Ovary (tissue), 9 donors: ENCODE data around the gene MYLIP. TPM values are rescaled to one million over a fixed set of nuclear protein-coding genes. Genes with fewer than 3 reads are reported as not detected.

Source experiments
- DNase-seq, 5 donors: peaks; one replicate each; pipeline ENCODE4 v3.0.0-alpha.2; 2019 to 2020
- H3K27ac ChIP-seq, 2 donors: fragments of 200-600 bp; one replicate each; pipeline versions ENCODE4 v1.5.1 to v1.8.0; 2019 to 2022
- H3K27me3 ChIP-seq: fragments of 200-600 bp; one replicate; pipeline ENCODE4 v1.8.0; 2022
- H3K36me3 ChIP-seq: fragments of 200-600 bp; sonication (generic); one replicate; pipeline ENCODE4 v1.5.1; 2019
- H3K4me1 ChIP-seq: one replicate; pipeline ENCODE4 v1.8.1; 2013; ENCODE audit warnings: mild to moderate bottlenecking, moderate library complexity; ENCODE audit not compliant: insufficient read depth
- H3K4me3 ChIP-seq: fragments of 200-600 bp; sonication (generic); one replicate; pipeline ENCODE4 v1.5.1; 2017
- H3K9me3 ChIP-seq, 2 donors: fragments of 200-600 bp in 1 of 2; sonication (generic) in 1 of 2; one replicate each; pipeline versions ENCODE4 v1.5.1 to v1.8.1; 2013 to 2019; ENCODE audit warnings: mild to moderate bottlenecking in 1 of 2, moderate library complexity in 1 of 2
- EP300 ChIP-seq: sonication (generic); formaldehyde crosslinking; IDR thresholded peaks from one replicate; pipeline ENCODE4 v1.6.1; 2017; ENCODE audit warnings: antibody characterized with exemption
- POLR2A ChIP-seq: fragments of 450-650 bp; IDR thresholded peaks from one replicate; pipeline ENCODE4 v1.6.1; 2017; ENCODE audit warnings: antibody characterized with exemption, mild to moderate bottlenecking, moderate library complexity
- WGBS, 3 donors: extraction: QIAGEN DNeasy Blood & Tissue Kit in 1 of 3; methylation state at CpG; one replicate each; pipeline versions ENCODE4 v1.1.5 to v1.1.7; 2013 to 2017; 5-methylcytosine and 5-hydroxymethylcytosine counted together
- intact Hi-C, 4 donors: fragments of 100-400 bp; cut with DNase I; formaldehyde crosslinking; loops; one replicate each; pipeline versions ENCODE4 v1.11.0 to v1.15.1; 2022 to 2023
- polyA plus RNA-seq, 2 donors: library from polyadenylated mRNA; stranded (reverse); fragments of 200-250 nt in 1 of 2; fragments of 350-450 nt in 1 of 2; fragmentation: Illumina TruSeq in 1 of 2; extraction: RNeasy Lipid Tissue Mini Kit (QIAGEN cat#74804) in 1 of 2; gene quantifications; one replicate each; pipeline ENCODE4 v1.2.3, GENCODE V29; 2013 to 2014
- total RNA-seq, 7 donors: library from RNA; depleted of rRNA in 2 of 7; stranded (reverse); fragments of >200 nt in 2 of 7; fragmentation: NEBNext Ultra II Directional in 3 of 7; extraction: Animal tissue kit (Norgen Biotek cat#: 25700) in 3 of 7; gene quantifications; one replicate each; pipeline versions ENCODE4 v1.1.0 to v1.2.4, GENCODE V29; 2016 to 2023
- TF ChIP-seq, protein P1 (sequence below), 3 donors: fragments of 450-650 bp in 2 of 3; fragments of 200-600 bp in 1 of 3; IDR thresholded peaks; one replicate each; pipeline versions ENCODE4 v1.5.1 to v1.8.0; 2016 to 2022; ENCODE audit warnings: antibody characterized with exemption in 3 of 3, mild to moderate bottlenecking in 1 of 3
- donor health status: DM: no; HTN: no; CAD: no; lungs with moderate emphysema.
- donor health status: DM: no; HTN: no; CAD: no.
- donor health status: Bipolar disorder and iron deficiency.
- donor health status: DM: yes; HTN: yes; CAD: no.
- donor health status: DM: no; HTN: no; CAD: no.
- donor health status: DM: yes; HTN: yes; CAD: no.

Gene MYLIP
- total and polyA plus RNA-seq, 9 donors = 11.0 to 45.4 (median 37.7) TPM

DNA sequence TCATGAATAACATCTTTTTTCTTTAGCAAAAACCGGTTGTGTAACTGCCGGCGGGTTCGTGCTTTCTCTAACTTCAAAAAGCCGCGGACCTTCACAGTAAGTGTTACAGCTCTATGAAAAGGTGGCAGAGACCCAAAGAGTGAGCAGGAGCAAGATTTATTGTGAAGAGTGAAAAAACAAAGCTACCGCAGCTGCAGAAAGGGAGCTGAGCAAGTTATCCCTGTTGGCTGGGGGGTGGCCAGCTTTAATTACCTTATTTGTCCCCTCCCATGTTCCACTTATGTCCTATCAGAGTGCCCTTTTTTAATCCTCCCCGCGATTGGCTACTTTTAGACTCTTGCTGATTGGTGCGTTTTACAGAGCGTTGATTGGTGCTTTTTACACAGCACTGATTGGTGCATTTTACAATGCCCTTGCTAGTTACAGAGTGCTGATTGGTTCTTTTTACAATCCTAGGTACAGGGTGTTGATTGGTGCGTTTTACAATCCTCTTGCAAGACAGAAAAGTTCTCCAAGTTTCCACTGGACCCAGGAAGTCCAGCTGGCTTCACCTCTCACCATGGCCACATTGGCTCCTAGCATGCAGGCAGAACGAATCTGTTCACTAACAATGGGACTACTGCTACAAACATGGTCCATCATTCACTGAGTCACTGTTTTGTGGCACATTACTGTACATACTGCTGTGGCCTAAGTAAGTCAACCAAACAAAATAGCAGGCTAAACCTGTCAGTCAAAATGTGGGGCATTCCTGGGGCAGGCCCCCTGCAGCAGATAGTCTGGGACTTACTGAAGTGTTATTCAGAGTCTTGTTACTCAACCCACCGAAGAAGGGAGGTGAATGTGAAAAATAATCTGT, 52.8 kb downstream of the MYLIP start:
- H3K36me3 ChIP-seq = no peaks in the 10 kb centered on the region
- no peak for DNase-seq
- H3K4me1 ChIP-seq = no peaks in the 10 kb centered on the region
- TF ChIP-seq EP300 (no peak), POLR2A (no peak)
- TF ChIP-seq, protein P1, sequence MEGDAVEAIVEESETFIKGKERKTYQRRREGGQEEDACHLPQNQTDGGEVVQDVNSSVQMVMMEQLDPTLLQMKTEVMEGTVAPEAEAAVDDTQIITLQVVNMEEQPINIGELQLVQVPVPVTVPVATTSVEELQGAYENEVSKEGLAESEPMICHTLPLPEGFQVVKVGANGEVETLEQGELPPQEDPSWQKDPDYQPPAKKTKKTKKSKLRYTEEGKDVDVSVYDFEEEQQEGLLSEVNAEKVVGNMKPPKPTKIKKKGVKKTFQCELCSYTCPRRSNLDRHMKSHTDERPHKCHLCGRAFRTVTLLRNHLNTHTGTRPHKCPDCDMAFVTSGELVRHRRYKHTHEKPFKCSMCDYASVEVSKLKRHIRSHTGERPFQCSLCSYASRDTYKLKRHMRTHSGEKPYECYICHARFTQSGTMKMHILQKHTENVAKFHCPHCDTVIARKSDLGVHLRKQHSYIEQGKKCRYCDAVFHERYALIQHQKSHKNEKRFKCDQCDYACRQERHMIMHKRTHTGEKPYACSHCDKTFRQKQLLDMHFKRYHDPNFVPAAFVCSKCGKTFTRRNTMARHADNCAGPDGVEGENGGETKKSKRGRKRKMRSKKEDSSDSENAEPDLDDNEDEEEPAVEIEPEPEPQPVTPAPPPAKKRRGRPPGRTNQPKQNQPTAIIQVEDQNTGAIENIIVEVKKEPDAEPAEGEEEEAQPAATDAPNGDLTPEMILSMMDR (IDR thresholded peaks at IDR 0.05) = no peak
- no peaks in the 10 kb centered on the region for H3K9me3 ChIP-seq
- intact Hi-C loops = loop anchor here in 2 of 4 donors (5.0 to 10.0 kb wide), 2 partner anchors 487 to 489 kb away; no protein-coding TSS in a partner anchor
- H3K27me3 ChIP-seq = no peaks in the 10 kb centered on the region
- no peak overlapping the region for H3K27ac ChIP-seq
- no peak overlapping the region for H3K4me3 ChIP-seq
- 69 to 87% (median 77%) methylated on average over 14 of the region's 14 CpGs for WGBS, 3 donors

DNA sequence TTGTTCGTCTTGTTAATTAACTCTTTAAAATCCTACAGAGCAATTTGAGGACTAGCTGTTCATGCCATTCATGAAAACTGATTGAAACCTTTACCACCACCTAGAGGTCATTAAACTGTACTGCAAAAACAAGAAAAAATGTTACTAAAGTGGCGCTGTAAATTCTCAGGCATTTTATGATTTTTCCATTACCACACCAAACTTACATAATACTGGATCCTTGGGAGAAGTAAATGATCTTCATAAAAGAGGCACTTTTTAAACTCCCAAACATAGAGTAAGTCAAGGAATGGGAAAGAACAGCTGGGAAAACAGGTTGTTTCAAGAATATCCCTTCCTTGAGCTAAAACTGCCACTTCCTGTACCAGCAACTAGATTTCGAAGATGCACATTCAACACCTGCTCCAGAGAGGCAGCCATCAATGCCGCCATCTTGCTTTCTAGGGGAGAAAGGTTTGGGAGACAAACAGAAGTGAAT, 54.3 kb downstream of the MYLIP start:
- peaks cover 2% of the 10 kb centered on the region for H3K4me1 ChIP-seq
- H3K36me3 ChIP-seq = no peaks in the 10 kb centered on the region
- no peaks in the 10 kb centered on the region for H3K27me3 ChIP-seq
- H3K9me3 ChIP-seq = no peaks in the 10 kb centered on the region
- intact Hi-C loops = loop anchor here in 2 of 4 donors (5.0 to 10.0 kb wide), 2 partner anchors 488 to 491 kb away; no protein-coding TSS in a partner anchor
- WGBS, 3 donors = 33 to 35% (median 33%) methylated on average over 4 of the region's 4 CpGs
- no peak for DNase-seq
- no peak overlapping the region for H3K27ac ChIP-seq
- no peak overlapping the region for H3K4me3 ChIP-seq
- TF ChIP-seq, protein P1 (IDR thresholded peaks at IDR 0.05) = peak in 2 of 3 donors; percentile 61 to 68
- TF ChIP-seq EP300 = no peak

DNA sequence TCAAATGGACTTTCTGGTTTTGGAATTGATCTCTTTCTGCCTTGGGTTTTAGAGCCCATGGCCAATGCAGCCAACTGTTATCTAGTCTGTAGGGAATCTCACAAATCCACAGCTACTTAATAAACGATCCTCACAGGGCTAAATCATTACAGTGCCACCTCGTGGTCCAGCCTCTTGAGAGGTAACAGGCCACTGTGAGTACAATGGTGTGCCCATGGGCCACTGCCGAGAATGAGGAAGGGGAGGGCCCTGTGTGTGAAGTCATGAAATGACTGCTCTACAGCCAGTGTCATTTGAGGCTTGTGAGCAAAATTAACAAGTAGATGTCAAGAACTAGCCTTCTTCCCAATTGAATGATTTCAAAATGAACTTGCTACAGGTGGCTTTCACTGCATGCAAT, 55.2 kb downstream of the MYLIP start:
- no peaks in the 10 kb centered on the region for H3K9me3 ChIP-seq
- TF ChIP-seq, protein P1 (IDR thresholded peaks at IDR 0.05) = no peak
- TF ChIP-seq POLR2A (no peak), EP300 (no peak)
- DNase-seq = no peak
- intact Hi-C loops = loop anchor here in 2 of 4 donors (5.0 to 10.0 kb wide), 2 partner anchors 489 to 492 kb away; no protein-coding TSS in a partner anchor
- 31 to 50% (median 44%) methylated on average over 3 of the region's 3 CpGs for WGBS, 3 donors
- no peak overlapping the region for H3K27ac ChIP-seq
- no peak overlapping the region for H3K4me3 ChIP-seq
- H3K27me3 ChIP-seq = no peaks in the 10 kb centered on the region
- peaks cover 2% of the 10 kb centered on the region for H3K4me1 ChIP-seq
- no peaks in the 10 kb centered on the region for H3K36me3 ChIP-seq

DNA sequence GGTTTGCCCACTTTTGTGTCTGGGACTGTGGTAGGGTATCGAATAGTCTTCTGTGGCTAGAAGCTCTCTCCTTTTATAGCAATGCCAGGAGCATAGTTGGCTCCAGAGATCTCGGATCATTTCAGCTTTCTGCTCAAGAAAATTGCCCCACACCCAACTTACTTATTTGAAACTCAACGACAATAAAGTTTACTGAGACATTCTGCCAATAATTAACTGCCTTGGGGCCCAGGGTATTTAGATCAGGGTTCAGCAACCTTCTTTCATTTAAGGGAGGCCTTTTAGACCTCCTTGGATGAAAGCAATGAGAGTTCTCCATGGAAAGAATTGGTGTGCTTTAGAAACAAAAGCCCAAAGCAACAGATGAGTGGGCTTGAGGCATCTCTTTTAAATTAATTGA, 55.7 kb downstream of the MYLIP start:
- intact Hi-C loops = loop anchor here in 2 of 4 donors (5.0 to 10.0 kb wide), 2 partner anchors 490 to 492 kb away; no protein-coding TSS in a partner anchor

More for the DNA sequence above, 55.7 kb downstream of the MYLIP start:
- no peak overlapping the region for H3K27ac ChIP-seq
- H3K4me3 ChIP-seq = no peak overlapping the region
- H3K4me1 ChIP-seq = peaks cover 2% of the 10 kb centered on the region
- DNase-seq = no peak
- TF ChIP-seq, protein P1 (IDR thresholded peaks at IDR 0.05) = no peak
- TF ChIP-seq EP300 (no peak), POLR2A (no peak)
- no peaks in the 10 kb centered on the region for H3K36me3 ChIP-seq
- no peaks in the 10 kb centered on the region for H3K9me3 ChIP-seq
- H3K27me3 ChIP-seq = no peaks in the 10 kb centered on the region
- WGBS, 3 donors = 87 to 94% (median 94%) methylated on average over 3 of the region's 3 CpGs
